ENCODE results near the gene MAGED2.

- TF ChIP-seq GATA2 (IDR thresholded peaks at IDR 0.05; ENCODE audit: low read depth, low read length) (no peak), GATA3 (IDR thresholded peaks at IDR 0.05; ENCODE audit: low read depth, low read length) (no peak)
Observed at GRCh38 chrX:54776061-54776460, 31.5 kb upstream of the MAGED2 start.
